NCI-H748 (cell line): Measurements from ENCODE around the gene RPA4.
"Not testable (repeated sequence)": the region's sequence is repeated elsewhere in the genome, so short reads cannot be mapped to it uniquely, and the experiment has no call there.

ENCODE experiments used
- DNase-seq: peaks from one replicate; lab custom pipeline; 2025; ENCODE audit not compliant: unreplicated experiment; lab: John Stamatoyannopoulos, UW

The RPA4 gene

GRCh38 chrX:96883608-96884007, at the start of gene RPA4:
RPA4 (plus strand) TSS chrX:96883908; CDS start chrX:96884311, 403 bp downstream.
- no peak for DNase-seq

DNA sequence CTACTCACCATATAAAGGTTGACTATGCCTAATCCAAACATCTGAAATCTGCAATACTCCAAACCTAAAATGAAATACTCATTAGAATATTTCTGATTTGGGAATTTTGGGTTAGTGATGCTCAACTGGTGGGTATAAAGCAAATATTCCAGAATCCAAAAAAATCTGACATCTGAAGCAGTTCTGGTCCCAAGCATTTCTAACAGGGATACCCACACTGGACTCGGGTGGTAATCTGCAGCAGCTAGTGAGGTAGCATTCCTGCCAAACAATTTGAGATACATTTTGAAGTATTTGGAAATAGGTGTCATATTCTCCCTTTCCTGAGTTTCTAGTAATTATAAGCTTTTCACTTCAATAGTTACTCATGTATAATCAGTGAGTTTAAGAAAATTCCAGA, 49.6 kb upstream of the RPA4 start:
- DNase-seq, result no peak

DNA sequence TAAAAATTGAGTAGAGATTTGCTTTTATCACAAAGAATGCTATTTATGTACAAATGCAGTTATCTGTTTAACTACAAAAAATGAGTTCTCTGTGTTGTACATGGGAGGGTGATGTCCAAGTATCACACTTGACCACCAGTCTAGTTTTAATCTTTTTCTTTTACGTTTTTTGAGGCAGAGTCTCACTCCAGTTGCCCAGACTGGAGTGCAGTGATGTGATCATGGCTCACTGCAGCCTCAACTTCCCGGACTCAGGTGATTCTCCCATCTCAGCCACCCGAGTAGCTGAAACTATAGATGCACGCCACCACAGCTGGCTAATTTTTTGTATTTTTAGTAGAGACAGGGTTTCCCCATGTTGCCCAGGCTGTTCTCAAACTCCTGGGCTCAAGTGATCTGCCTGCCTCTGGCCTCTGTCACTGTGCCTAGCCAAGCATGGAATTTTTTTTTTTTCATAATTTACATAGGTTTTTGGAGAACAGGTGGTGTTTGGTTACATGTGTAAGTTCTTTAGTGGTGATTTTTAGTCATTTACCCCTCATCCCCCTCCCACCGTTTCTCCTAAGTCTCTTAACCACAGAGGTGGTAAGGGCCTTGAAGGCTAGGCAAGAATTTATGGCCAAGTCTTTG, 47.9 kb upstream of the RPA4 start:
- DNase-seq, result no peak

GRCh38 chrX:96837808-96838207, 45.9 kb upstream of the RPA4 start:
- DNase-seq, result no peak

GRCh38 chrX:96838537-96838936, 45.2 kb upstream of the RPA4 start:
- no peak for DNase-seq

DNA sequence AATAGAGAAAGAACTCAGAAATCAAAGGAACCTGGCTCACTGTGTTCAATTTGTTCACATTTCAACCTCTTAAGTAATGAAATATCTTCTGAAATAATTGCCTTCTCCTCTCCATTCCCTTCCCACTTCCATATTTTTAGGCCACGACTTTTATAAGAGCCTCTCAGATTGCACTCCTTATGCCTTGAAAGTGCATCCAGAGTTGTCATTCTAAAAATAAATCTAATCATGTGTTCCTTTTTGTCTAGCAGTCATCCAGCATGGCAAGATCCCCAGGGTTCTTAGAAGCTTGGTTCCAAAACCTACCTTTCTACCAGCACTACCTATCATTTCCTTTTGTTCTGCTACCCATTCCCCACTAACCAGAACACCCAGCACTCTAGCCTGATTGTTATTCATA, 42.4 kb upstream of the RPA4 start:
- no peak for DNase-seq

DNA sequence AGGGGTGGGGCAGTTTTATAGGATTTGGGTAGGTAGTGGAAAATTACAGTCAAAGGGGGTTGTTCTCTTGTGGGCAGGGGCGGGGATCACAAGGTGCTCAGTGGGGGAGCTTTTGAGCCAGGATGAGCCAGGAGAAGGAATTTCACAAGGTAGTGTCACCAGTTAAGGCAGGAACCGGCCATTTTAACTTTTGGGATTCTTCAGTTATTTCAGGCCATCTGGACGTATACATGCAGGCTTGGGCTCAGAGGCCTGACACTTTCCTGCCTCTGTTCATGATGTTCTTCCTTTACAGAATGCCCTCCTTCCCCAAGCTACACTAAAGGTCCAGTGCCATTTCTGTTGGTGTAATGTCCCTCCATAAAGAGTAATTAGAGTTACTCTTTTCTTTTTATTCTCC, 41.8 kb upstream of the RPA4 start:
- not testable (repeated sequence) for DNase-seq

DNA sequence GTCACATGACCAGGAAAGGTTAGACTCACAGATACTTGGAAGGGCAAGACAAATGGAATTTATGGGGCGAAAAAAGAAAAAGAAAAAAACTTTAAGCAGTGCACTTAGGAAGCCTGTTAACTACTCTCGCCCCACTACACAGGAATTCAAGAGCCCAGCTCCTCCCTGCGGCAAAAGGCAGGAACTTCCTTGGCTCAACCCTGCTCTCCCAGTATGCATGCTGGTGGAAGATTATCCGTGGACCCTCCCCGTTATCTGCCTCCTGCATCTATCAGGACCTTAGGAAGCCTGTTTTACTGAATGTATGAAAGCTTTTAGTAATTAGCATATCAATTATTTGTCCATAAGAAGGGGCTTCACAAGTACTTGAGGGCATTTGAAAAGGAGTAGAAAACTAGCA, 40.1 kb upstream of the RPA4 start:
- no peak for DNase-seq

GRCh38 chrX:96846841-96847240, 36.9 kb upstream of the RPA4 start:
- no peak for DNase-seq

GRCh38 chrX:96859422-96859821, 24.3 kb upstream of the RPA4 start:
- DNase-seq, result not testable (repeated sequence)

DNA sequence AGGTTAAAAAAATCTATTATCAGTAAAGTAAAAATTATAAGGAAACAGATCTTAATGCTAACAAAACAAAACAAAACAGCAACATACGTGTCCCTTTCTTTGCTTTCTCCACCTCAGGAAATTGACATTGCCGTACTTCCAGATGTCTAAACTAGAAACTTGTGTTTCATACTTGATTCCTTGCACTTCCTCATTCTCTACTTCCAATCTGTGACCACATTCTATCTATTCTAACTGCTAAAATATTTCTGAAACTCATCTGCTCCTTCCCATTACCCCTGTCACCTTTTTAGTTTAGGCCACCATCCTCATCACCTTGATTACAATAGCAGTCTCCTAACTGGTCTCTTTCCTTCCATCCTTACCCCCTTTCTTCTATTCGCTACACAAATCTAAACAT, 22.5 kb upstream of the RPA4 start:
- DNase-seq, result no peak

DNA sequence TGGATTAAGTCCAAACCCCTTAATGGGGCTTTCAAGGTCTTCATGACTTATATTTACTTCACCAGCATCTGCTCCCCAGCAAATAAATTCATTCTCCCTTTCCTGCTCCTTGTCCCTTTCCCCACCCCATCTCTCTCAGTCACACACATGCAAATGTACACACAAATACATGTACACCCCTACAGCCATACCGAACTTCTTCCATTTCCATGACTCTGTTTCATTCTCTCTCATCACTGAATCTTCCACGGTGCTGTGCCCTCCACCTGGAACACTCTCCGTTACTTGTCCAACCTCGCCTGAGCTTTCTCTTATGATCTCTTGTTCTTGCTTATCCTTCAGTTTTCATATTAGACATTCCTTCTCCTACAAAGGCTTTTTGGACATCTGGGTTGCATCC, 22.0 kb upstream of the RPA4 start:
- DNase-seq, result no peak

GRCh38 chrX:96884027-96884426, 319 bp downstream of the RPA4 start:
- DNase-seq, result no peak

- DNase-seq, result no peak
Observed at GRCh38 chrX:96889726-96890125, 6.0 kb downstream of the RPA4 start.

- DNase-seq, result no peak
Observed at GRCh38 chrX:96906741-96907140, 23.0 kb downstream of the RPA4 start.

DNA sequence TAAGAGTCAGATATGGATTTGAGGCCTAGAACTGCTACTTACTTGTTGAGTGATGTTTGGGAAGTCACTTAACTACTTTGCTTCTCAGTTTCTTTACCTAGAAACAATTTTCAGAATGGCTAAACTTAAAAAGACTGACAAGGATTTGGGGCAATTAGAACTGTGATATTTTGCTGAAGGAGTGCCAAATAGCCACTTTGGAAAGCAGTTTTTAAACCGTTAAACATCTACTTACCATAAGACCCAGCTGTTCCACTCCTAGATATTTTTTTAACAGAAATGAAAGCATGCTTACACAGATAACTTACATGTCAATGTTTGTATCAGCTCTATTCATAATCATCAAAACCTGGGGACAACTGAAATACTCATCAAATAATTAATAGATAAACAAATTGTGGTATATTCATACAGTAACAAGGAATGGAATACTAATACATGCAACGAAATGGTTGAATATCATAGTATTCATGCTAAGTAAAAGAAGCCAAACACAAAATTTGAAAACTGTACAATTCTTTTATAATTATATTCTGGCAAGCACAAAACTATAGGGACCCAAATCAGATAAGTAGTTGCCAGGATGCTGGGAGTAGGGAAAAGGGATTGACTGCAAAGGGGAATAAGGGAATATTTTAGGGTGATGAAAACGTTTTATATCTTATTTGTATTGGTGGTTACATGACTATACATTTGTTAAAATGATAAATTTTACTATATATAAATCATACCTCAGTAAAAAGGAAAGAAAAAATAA, 24.0 kb downstream of the RPA4 start:
- no peak for DNase-seq

DNA sequence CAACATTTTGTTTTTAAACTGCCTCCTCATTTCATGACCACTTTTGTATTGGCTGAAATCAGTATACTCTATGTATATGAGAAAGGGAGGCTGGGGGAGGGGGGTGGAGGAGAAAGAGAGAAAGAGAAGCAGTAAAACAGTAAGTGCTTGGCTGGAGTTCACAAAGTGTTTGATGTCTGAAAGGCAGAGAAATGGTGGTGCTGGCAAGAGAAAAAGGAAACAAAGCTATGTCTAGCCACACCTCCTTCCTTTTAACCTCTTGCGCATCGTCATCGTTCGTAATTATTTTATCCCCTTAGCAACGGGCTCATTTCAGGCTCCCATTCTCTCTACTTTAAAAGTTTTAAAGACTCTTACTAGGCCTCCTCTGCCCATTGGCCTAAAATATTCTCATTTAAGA, 25.6 kb downstream of the RPA4 start:
- DNase-seq, result no peak

- DNase-seq, result no peak
Observed at GRCh38 chrX:96918864-96919263, 35.2 kb downstream of the RPA4 start.

DNA sequence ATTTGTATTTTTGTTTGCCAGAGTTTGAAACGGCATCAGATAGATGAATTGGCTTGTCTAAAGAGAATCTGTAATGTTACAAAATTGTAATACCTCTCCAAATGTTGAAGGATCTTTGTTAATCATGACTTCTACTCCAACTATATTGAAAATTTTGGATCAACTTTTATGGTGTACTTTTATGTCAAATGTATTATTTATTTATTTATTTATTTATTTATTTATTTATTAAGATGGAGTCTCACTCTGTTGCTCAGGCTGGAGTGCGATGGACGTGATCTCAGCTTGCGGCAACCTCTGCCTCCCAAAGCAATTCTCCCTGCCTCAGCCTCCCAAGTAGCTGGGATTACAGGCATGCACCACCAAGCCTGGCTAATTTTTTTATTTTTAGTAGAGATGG, 36.0 kb downstream of the RPA4 start:
- no peak for DNase-seq

DNA sequence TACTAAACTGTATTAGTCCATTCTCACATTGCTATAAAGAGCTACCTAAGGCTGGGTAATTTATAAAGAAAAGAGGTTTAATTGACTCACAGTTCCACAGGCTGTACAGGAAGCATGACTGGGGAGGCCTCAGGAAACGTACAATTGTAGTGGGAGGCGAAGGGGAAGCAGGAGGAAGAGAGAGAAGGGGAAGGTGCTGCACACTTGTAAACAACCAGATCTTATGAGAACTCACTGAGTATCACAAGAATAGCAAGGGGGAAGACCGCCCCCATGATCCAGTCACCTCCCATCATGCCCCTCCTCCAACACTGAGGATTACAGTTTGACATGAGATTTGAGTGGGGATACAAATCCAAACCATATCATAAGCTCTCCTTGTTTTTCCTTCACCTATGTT, 40.9 kb downstream of the RPA4 start:
- DNase-seq, result no peak

GRCh38 chrX:96929036-96929435, 45.3 kb downstream of the RPA4 start:
- DNase-seq, result no peak
